Osteoblast (primary cell): ENCODE measurements around the gene MTA1. TPM values are rescaled to one million over a fixed set of nuclear protein-coding genes. Genes with fewer than 3 reads are reported as not detected.

ENCODE experiments used
- DNase-seq: peaks from one replicate; pipeline ENCODE4 v3.0.0; 2011; ENCODE audit warnings: low spot score, mixed read lengths; ENCODE audit not compliant: insufficient read length; ENCODE audit errors: missing footprints
- H2AFZ ChIP-seq: 2 replicates; pipeline ENCODE4 v1.6.0; 2011; ENCODE audit warnings: mild to moderate bottlenecking, low read length
- H3K27ac ChIP-seq: 2 replicates; pipeline ENCODE4 v1.5.1; 2011; ENCODE audit warnings: mild to moderate bottlenecking, low read depth, low read length, moderate library complexity
- H3K27me3 ChIP-seq: 2 replicates; pipeline ENCODE4 v1.6.0; 2012; ENCODE audit warnings: mild to moderate bottlenecking, control low read depth, inconsistent platforms, low read length, moderate library complexity; ENCODE audit not compliant: insufficient read depth
- H3K36me3 ChIP-seq: 2 replicates; pipeline ENCODE4 v1.5.1; 2011; ENCODE audit warnings: mild to moderate bottlenecking, low read length, control low read depth, moderate library complexity; ENCODE audit not compliant: insufficient read depth
- H3K4me1 ChIP-seq: 2 replicates; pipeline ENCODE4 v1.5.1; 2011; ENCODE audit warnings: mild to moderate bottlenecking, low read length, control low read depth, moderate library complexity; ENCODE audit not compliant: insufficient read depth
- H3K4me2 ChIP-seq: 2 replicates; pipeline ENCODE4 v1.6.0; 2011; ENCODE audit warnings: mild to moderate bottlenecking, low read length; ENCODE audit not compliant: insufficient read depth
- H3K4me3 ChIP-seq: fragments of 200-600 bp; sonication (generic); 3 replicates; pipeline ENCODE4 v1.5.1; 2012; ENCODE audit warnings: mild to moderate bottlenecking, low read length, inconsistent platforms; ENCODE audit not compliant: insufficient read depth
- H3K79me2 ChIP-seq: 2 replicates; pipeline ENCODE4 v1.6.0; 2012; ENCODE audit warnings: mild to moderate bottlenecking, low read length, control low read depth, inconsistent platforms; ENCODE audit not compliant: insufficient read depth
- H3K9me3 ChIP-seq: 2 replicates; pipeline ENCODE4 v1.5.1; 2011; ENCODE audit warnings: low read depth, low read length, control low read depth
- H4K20me1 ChIP-seq: 2 replicates; pipeline ENCODE4 v1.6.0; 2012; ENCODE audit warnings: mild to moderate bottlenecking, low read length, control low read depth; ENCODE audit not compliant: insufficient read depth
- CTCF ChIP-seq: IDR thresholded peaks from 2 replicates; pipeline ENCODE4 v1.5.1; 2011; ENCODE audit warnings: mild to moderate bottlenecking, low read depth, low read length, moderate library complexity; ENCODE audit errors: extremely low read depth
- total RNA-seq: library from RNA; depleted of rRNA; stranded (reverse); fragments of >200 nt; gene quantifications from 2 replicates; pipeline ENCODE4 v1.2.3, GENCODE V29; 2012

Gene MTA1
- total RNA-seq, 1 donor = 60.4 TPM

GRCh38 chr14:105424861-105425260 lies 5.2 kb downstream of the MTA1 start:
- peaks cover 86% of the 10 kb centered on the region for H3K79me2 ChIP-seq
- peaks cover 54% of the 10 kb centered on the region for H4K20me1 ChIP-seq
- peaks cover 11% of the 10 kb centered on the region for H3K4me1 ChIP-seq
- H3K9me3 ChIP-seq = no peaks in the 10 kb centered on the region
- DNase-seq = peak; percentile 82
- H3K4me3 ChIP-seq = no peak overlapping the region
- H3K4me2 ChIP-seq = no peak overlapping the region
- no peak overlapping the region for H3K27ac ChIP-seq
- H3K36me3 ChIP-seq = peaks cover 5% of the 10 kb centered on the region
- H3K27me3 ChIP-seq = no peaks in the 10 kb centered on the region
- no peak overlapping the region for H2AFZ ChIP-seq
- TF ChIP-seq CTCF = no peak

GRCh38 chr14:105425823-105426247 lies 6.2 kb downstream of the MTA1 start:
- no peak overlapping the region for H3K4me3 ChIP-seq
- H3K27ac ChIP-seq = no peak overlapping the region
- peaks cover 5% of the 10 kb centered on the region for H3K36me3 ChIP-seq
- H3K4me2 ChIP-seq = no peak overlapping the region
- no peak for TF ChIP-seq CTCF
- DNase-seq = peak; percentile 39
- H2AFZ ChIP-seq = no peak overlapping the region
- no peaks in the 10 kb centered on the region for H3K27me3 ChIP-seq
- no peaks in the 10 kb centered on the region for H3K9me3 ChIP-seq
- H3K79me2 ChIP-seq = peaks cover 88% of the 10 kb centered on the region
- peaks cover 60% of the 10 kb centered on the region for H4K20me1 ChIP-seq
- H3K4me1 ChIP-seq = peaks cover 13% of the 10 kb centered on the region

- Histone ChIP-seq H3K4me2 (no peak overlapping the region), H3K79me2 (peaks cover 88% of the 10 kb centered on the region), H3K9me3 (no peaks in the 10 kb centered on the region), H3K4me1 (peaks cover 13% of the 10 kb centered on the region), H3K27ac (no peak overlapping the region), H3K27me3 (no peaks in the 10 kb centered on the region), H2AFZ (no peak overlapping the region), H3K36me3 (peaks cover 5% of the 10 kb centered on the region), H3K4me3 (no peak overlapping the region), H4K20me1 (peaks cover 60% of the 10 kb centered on the region)
- no peak for TF ChIP-seq CTCF
- peak; percentile 47 for DNase-seq
These were observed 6.9 kb downstream of the MTA1 start for GRCh38 chr14:105426416-105427130.

- Histone ChIP-seq H3K79me2 (peaks cover 86% of the 10 kb centered on the region), H3K36me3 (peaks cover 5% of the 10 kb centered on the region), H3K27ac (no peak overlapping the region), H3K9me3 (no peaks in the 10 kb centered on the region), H3K27me3 (no peaks in the 10 kb centered on the region), H3K4me3 (no peak overlapping the region), H4K20me1 (peaks cover 56% of the 10 kb centered on the region), H3K4me2 (no peak overlapping the region), H2AFZ (no peak overlapping the region), H3K4me1 (peaks cover 16% of the 10 kb centered on the region)
- no peak for DNase-seq
- TF ChIP-seq CTCF = no peak
These were observed 7.8 kb downstream of the MTA1 start for GRCh38 chr14:105427412-105427811.
